Kidney epithelial cell (primary cell): ENCODE data around the gene PRMT7. TPM values are rescaled to one million over a fixed set of nuclear protein-coding genes. Genes with fewer than 3 reads are reported as not detected.

ENCODE experiments used
- DNase-seq: peaks from one replicate; pipeline ENCODE4 v3.0.0-alpha.2; 2010; ENCODE audit warnings: low read depth
- H3K27me3 ChIP-seq: 2 replicates; pipeline ENCODE4 v1.6.0; 2011; ENCODE audit warnings: low read length; ENCODE audit not compliant: control insufficient read depth, insufficient read depth
- H3K36me3 ChIP-seq: 2 replicates; pipeline ENCODE4 v1.5.1; 2011; ENCODE audit warnings: low read length; ENCODE audit not compliant: control insufficient read depth, insufficient read depth
- H3K4me3 ChIP-seq: 2 replicates; pipeline ENCODE4 v1.5.1; 2011; ENCODE audit warnings: low read depth, mild to moderate bottlenecking, control low read depth, low read length
- total RNA-seq: library from RNA; depleted of rRNA; stranded (reverse); fragments of >200 nt; gene quantifications from 2 replicates; pipeline ENCODE4 v1.2.3, GENCODE V29; 2015
- TF ChIP-seq, protein P1 (sequence below): IDR thresholded peaks from 2 replicates; pipeline ENCODE4 v1.5.1; 2011; ENCODE audit warnings: mild to moderate bottlenecking, moderate library complexity, low read length, control low read depth, inconsistent platforms; ENCODE audit not compliant: insufficient read depth, poor library complexity, severe bottlenecking

The PRMT7 gene
- total RNA-seq, 1 donor from 2014 or later, result 41.8 TPM

DNA sequence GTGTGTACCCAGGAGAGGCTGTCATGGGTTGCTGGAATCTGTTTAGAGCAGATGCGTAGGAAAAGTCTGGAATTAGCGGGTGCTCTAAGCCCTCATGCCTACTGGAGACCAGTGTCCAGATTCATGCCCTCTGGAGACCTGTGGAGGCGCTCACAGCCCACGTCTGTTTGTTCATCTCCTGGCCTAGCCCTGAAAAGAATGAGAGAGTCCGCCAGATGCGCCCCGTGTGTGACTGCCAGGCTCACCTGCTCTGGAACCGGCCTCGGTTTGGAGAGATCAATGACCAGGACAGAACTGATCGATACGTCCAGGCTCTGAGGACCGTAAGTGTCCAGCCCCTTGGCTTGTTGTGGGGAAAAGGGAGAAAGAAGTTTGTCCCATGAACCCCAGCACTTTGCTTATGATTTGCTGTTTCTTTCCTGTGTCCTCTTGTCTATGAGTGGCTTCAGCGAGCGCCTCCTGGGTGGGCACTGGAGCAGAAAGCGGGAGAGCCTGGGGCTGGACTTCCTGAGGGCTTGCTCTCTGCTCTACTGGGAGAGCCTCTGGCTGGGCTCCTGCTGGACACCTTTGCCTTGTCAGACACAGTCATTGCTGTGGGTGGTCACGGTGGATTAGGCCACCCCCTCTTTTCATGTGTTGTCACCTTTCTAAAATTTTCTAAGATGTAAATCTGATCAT lies 35.3 kb downstream of the PRMT7 start:
- H3K27me3 ChIP-seq, result no peaks in the 10 kb centered on the region
- no peaks in the 10 kb centered on the region for H3K36me3 ChIP-seq
- no peak overlapping the region for H3K4me3 ChIP-seq
- TF ChIP-seq, protein P1, sequence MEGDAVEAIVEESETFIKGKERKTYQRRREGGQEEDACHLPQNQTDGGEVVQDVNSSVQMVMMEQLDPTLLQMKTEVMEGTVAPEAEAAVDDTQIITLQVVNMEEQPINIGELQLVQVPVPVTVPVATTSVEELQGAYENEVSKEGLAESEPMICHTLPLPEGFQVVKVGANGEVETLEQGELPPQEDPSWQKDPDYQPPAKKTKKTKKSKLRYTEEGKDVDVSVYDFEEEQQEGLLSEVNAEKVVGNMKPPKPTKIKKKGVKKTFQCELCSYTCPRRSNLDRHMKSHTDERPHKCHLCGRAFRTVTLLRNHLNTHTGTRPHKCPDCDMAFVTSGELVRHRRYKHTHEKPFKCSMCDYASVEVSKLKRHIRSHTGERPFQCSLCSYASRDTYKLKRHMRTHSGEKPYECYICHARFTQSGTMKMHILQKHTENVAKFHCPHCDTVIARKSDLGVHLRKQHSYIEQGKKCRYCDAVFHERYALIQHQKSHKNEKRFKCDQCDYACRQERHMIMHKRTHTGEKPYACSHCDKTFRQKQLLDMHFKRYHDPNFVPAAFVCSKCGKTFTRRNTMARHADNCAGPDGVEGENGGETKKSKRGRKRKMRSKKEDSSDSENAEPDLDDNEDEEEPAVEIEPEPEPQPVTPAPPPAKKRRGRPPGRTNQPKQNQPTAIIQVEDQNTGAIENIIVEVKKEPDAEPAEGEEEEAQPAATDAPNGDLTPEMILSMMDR, result no peak
- DNase-seq, result no peak

DNA sequence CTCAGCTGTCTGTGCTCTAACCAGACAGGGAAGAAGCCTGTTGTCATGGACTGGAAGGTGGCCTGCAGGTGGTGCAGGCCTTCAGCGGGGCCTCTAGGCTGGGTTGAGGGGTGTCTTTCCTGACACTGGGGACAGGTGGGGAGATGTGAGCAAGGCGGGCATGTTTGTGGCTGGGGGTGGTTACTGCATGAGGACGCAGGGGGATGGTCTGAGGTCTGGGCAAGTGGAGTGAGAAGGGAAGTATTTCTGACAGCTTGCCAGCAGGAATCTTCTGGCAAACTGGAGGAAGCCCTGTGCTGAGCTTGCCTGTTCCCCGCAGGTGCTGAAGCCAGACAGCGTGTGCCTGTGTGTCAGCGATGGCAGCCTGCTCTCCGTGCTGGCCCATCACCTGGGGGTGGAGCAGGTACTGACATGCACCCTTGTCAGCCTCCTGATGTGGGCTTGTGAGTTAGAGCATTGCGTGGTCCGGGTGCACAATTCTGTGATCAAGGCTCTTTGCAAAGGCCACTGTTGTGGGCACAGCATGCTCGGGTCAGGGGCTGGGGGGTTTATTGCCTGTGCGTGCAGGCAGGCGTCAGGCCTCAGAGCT lies 36.2 kb downstream of the PRMT7 start:
- TF ChIP-seq, protein P1, result no peak
- DNase-seq, result no peak
- Histone ChIP-seq H3K4me3 (no peak overlapping the region), H3K36me3 (no peaks in the 10 kb centered on the region), H3K27me3 (no peaks in the 10 kb centered on the region)

DNA sequence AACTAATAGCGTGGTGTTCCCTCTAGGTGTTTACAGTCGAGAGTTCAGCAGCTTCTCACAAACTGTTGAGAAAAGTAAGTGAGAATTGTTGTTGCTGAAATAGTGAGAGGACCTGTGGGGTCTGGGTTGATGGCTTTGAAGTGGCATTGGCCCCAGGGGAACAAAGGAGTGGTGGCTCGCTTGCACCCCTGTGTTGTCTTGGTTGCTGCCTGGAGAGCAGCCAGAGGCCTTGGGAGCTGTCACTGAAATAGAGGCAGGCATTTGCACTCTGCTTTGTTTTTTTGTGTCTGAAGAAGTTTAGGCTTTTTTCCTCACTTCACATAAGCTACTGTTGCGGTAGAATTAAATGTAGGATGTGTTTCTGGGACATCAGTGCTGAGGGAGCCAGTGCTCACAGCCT lies 36.8 kb downstream of the PRMT7 start:
- Histone ChIP-seq H3K27me3 (no peaks in the 10 kb centered on the region), H3K4me3 (no peak overlapping the region), H3K36me3 (no peaks in the 10 kb centered on the region)
- no peak for DNase-seq
- TF ChIP-seq, protein P1, result no peak

DNA sequence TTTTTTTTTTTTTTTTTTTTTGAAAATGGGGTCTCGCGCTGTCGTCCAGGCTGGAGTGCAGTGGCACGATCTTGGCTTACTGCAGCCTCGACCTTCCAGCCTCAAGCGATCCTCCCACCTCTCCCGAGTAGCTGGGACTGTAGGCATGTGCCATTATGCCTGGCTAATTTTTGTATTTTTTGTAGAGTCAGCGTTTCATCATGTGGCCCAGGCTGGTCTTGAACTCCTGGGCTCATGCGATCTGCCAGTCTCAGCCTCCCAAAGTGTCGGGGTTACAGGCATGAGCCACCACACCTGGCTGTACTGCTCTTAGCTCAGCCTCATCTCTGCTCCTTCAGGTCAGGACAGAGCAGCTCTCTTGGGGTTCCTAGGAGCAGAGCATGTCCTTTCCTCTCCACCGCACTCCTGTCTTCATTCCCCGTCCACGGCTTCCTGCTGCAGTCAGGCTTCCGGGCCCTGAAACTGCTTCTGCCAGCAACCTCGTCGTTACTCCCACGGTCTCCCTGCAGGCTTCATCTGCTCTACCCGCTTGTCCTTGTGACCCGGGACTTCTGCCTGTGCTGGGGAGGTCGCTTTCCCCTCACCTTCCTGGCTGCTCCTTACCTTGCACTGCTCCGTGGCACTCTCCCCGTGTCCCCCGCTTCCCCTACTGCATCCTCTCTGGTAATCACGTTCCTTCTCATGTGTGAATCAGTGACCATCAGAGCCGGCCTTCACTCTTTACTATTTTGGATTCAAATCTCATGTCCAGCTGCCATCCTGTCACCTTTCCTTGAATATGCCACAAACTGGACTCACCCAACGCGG lies 38.0 kb downstream of the PRMT7 start:
- Histone ChIP-seq H3K27me3 (no peaks in the 10 kb centered on the region), H3K36me3 (no peaks in the 10 kb centered on the region), H3K4me3 (no peak overlapping the region)
- DNase-seq, result no peak
- TF ChIP-seq, protein P1, result no peak

DNA sequence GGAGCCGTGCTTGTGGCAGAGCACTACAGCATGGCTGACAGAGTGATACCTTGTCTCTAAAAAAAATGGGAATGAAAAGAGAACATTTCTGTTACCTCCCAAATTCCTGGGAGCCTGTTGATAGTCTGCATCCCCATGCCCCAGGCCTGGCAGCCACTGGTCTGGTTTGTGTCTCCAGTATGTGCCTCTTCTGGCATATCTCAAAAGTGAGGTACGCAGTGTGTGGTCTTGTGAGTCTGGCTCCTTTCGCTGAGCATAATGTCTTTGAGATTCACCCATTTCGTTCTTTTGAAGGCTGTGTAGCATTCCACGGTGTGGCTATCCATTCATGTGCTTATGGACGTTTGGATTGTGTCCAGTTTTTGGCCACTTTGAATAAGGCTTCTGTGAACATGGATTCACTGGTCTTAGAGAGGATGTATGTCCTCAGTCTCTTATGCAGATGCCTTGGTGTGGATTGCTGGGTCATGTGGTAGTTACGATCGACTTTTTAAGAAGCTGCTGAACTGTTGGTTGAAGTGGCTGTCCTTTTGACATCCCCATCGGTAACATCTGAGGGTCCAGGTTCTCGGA lies 39.1 kb downstream of the PRMT7 start:
- DNase-seq, result no peak
- no peaks in the 10 kb centered on the region for H3K36me3 ChIP-seq
- TF ChIP-seq, protein P1, result no peak
- no peak overlapping the region for H3K4me3 ChIP-seq
- no peaks in the 10 kb centered on the region for H3K27me3 ChIP-seq
